GM21526 (cell line): Measurements from ENCODE around the gene TMEM106C.

Source experiments
- ATAC-seq: cut with Tn5 transposase; IDR thresholded peaks from one replicate; pipeline ENCODE4 v1.9.1; 2021; ENCODE audit warnings: moderate library complexity; ENCODE audit not compliant: unreplicated experiment, low FRiP score

Gene TMEM106C, protein sequence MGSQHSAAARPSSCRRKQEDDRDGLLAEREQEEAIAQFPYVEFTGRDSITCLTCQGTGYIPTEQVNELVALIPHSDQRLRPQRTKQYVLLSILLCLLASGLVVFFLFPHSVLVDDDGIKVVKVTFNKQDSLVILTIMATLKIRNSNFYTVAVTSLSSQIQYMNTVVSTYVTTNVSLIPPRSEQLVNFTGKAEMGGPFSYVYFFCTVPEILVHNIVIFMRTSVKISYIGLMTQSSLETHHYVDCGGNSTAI

DNA sequence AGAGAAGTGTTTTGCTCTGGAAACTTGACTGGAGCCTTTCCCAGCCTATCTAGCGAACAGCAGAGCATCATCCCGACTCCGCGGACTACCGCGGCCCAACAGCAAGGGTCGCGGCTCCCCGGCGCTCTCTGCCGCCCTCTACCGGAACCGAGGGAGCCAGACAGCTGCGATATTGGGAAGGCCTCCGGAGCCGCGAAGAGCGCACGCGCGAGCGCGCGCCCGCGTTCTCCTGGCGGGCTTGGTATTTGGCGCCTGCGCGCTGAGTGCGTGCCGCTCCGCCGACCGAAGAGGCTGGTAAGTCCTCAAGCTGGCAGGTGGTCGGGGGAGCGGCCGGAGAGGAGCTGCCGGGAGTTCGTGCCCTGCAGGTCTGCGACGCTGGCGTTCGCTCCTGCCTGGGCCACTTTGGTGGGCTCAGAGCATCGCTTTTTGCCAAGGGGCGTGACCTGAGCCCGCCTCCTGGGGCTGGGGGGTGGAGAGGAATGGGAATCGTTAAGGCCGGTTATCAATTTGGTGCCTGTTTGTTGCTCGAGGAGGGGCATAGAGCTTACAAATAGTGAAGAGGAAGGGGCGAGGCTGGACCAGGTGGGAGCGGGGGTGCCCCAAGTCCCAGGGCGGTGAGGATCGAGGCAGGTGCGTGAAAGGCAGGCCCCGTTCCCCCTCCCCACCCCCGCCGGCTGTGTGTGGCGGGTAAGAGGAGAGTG lies at the start of gene TMEM106C:
TSS of gene TMEM106C (plus strand) at position 257 of the 701 bp plus-strand sequence. CDS start 641 bp downstream, outside the sequence.
- peak; percentile 83 for ATAC-seq

DNA sequence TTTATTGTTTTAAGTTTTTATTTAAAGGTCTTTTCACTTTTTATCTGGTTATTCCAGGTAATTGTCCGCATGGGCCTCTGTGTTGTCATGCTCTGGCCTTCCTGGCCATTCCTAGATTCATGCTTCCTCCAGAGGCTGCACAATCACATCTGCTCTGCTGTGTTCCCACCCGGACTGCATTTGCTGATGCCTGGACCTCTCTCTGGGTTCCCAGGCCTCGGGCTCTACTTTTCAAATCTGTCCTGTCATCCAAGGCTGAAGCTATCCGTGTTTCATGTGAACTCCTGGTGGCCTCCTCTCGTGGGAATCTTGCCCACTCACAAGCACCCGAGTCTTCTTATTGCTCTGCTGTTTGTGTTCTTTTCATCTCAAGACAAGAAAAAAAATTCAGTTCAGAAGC lies 42.5 kb upstream of the TMEM106C start:
- no peak for ATAC-seq

DNA sequence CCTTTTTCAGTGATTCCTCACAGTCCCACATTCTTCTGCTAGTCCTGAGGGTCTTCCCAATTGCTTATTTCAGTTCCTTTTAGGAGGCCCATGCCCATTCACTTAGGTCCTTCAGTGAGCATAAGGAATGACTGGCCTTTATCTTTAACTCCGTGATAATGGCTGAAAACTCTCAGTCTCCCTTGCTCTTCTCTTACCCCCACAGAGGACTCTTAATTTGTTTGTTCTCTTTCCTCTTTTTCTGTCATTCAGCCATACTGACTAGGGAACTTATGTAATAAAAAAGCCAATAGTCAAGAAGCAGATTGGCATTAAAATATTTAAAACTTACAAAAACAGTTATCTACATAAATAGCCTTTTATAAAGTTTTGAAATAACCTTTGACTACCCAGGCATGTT lies 41.5 kb upstream of the TMEM106C start:
- ATAC-seq = no peak

DNA sequence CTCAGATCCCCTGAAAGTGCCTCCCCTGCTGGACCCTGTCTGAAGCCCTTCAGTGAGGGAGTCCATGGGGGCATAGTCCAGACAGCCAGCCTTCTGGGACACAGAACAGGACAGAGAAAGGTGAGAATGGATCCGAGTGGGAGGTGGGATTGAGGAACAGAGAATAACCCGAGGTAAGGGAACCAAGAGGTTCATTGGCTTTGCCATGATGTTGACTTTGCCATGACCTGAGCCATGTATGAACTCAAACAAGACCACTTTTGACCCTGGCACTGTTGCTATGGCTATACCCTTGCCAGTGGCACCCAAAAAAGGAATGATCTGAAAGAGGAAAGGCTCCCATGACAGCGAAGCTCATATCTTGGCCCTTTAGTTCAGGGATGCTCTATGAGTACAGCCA lies 36.0 kb upstream of the TMEM106C start:
- ATAC-seq = no peak

DNA sequence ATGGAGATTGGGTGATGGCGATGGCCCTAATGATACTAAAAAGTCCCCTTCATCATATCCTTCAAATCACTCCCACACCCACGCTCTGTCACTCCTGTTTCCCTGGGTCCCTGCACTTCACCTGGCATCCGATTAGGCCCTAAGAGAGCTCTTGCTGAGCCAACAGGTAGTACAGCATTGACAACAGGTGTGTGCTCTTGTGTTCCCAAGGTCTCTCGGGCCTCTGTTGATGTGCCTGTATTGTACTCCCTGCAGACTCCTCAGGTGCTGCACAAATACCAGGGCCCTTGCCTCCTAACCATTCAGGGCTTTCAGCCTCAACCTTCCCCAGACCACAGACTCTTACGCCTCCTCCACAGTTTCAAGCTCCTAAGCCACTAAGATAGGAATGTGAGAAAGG lies 32.8 kb upstream of the TMEM106C start:
- no peak for ATAC-seq

DNA sequence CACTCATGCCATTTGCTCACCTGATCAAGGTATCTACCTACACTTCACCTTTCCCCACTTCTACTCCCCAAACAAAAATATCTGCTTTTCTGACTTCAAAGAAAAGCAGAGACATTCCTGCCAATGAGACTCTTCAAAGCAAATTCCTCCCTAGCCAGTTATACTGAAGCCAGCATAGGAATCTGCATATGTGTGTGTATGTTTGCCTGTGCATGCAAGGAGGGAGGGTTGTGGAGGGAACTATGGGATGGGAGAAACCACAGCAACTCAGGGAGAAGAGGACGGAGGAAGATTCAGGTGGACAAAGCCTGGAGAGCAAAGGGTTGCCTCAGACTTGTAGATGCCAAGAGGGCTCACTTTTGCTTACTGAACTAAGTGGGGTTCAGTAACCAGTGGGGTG lies 32.2 kb upstream of the TMEM106C start:
- no peak for ATAC-seq

DNA sequence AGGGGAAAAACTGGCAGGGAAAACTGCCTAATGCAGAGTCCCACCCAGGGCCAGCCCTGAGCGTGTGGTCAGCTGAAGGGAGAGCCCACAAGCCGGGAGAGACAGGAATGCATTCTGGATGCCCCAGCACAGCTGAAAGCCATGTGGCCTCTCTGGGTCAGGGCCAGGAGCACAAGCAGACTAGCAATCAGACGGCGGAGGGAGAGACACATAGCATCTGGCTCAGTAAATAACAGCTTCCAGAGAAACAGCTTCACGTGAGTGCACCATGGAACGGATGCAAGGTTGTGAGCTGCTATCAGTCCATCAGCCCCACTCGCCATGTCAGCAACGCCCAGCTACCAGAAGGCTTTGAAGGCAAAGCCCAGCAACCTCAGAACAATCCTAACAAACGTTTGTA lies 28.2 kb upstream of the TMEM106C start:
- ATAC-seq = no peak

DNA sequence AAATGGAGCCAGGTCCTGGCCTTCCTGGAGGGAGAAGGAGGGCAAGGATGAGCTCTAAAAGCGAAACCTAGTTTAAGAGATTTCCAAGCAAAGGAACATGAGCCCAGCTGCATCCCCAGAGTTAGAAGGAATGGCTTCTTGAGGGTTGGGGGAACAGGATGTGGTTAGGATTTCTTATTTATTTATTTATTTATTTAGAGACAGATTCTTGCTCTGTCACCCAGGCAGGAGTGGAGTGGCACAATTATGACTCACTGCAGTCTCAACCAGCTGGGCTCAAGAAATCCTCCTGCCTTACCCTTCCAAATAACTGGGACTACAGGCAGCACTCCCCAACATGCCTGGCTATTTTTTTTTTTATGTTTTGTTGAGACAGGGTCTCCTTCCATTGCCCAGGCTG lies 25.3 kb upstream of the TMEM106C start:
- ATAC-seq = no peak

DNA sequence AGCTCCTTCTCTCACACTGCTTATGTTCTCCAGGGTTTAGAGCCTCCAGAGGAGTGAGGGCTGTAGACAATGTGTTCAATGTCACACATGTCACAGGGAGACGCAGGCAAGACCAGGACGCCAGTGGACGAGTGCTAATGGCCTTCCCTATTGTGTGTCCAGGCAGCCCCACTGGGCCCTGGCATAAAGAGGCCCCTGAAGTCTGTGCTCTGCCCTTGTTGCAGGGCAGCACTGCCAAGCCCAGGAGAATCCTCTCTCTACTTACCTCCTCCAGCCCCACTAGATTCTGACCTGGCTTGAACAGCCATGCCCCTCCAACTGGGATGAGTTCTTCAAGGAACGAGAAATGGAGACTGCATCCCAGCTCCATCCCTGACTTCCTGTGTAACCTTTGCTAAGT lies 24.8 kb upstream of the TMEM106C start:
- ATAC-seq = no peak

DNA sequence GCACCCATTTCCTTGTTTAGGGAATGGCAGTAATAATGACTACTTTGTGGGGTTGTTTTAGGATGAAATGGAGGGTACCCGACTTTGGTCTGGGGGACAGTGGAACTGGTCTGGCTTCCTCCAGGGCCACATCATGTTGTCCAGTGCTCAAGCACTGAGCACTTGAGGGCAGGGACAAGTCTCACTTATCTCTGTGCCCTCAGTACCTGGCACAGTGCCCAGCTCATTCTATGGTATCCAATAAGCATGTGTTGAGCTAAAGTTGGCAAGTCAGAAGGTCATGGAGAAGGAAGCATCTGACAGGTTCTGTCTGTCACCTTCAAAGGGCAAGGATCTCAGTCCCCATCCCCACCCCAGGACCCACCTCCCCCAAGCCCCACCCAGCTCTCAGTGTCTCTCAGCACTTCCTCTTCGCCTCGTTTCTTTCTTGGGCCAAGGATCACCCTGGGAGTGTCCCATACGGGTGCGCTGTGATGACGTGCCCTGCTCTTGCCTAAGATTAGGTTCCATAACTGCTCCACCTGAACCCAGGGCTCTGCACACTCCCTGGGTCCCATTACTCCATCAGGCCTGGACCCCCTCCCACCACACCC lies 24.3 kb upstream of the TMEM106C start:
- ATAC-seq = no peak

DNA sequence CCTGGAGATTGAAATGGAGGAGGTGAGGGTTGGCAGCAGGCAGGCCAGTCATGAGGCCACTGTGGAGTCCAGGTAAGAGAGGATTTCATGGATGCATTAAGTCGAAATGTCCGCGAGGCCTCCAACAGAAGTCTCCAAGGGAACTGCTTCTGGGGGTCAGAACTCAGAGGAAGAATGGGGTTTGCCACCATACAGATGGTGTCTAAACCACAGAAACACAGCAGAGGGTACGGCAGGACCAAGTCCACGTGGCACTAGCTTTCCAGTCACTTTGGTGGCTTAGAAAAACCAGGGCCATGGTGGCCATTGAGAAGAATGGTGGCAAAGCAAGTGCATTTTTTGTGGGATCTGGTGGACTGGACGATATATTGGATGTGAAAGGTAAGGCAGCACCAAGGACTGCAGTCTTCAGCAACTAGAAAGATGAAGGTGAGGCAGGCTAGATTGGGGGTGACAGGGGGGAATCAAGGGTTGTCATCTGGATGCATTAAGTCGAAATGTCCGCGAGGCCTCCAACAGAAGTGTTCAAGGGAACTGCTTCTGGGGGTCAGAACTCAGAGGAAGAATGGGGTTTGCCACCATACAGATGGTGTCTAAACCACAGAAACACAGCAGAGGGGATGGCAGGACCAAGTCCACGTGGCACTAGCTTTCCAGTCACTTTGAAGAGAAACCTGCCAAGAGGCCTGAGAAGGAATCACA lies 22.5 kb upstream of the TMEM106C start:
- ATAC-seq = no peak

DNA sequence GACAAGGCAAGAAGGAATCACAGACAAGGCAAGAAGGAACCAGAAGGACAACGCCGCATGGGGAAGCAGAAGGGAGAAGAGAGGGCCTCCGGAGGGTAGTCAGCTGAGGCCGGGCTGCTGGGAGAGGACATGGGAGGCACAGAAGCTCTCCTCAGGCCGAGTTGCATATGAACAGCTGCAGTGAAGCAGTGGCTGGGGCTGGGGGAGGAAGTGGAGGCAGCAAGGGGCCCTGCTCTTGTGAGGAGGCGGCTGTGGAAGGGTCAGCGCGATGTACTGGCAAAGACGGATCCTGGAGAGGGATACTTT lies 22.0 kb upstream of the TMEM106C start:
- no peak for ATAC-seq

DNA sequence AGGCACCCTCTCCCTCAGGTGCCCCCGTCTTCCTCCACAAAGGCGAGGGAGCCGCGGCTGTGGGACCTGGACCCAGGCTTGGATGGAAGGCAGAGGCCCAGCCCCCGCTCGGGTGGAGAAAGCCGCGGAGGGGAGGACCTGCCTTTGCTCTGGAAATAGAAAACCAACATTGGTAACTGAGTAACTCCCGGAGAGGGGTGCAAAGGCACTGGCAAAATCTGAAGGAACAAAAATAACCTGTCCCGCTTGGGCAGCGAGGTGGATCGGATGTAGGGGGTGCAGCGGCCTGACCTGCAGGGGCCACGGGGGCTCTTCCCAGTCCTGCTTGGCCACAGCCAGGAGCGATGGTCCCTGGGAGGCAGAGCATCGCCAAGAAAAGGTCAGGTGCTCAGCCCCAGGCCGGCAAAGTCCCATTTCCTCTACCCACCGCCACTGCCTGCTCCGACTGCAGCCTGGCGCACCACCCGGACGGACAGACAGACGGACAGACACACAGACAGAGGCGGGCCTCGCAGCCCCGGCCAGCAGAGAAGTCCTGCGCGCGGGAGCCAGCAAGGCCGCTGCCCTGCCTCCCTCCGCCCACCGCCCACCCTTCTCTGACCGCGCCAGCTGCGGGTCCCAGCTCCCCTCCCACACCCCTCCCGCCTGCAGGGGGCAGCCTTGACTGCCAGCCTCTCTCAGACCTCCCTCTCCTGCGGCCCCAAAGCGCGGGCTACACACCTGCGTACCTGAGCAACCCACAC lies 21.4 kb upstream of the TMEM106C start:
- no peak for ATAC-seq

DNA sequence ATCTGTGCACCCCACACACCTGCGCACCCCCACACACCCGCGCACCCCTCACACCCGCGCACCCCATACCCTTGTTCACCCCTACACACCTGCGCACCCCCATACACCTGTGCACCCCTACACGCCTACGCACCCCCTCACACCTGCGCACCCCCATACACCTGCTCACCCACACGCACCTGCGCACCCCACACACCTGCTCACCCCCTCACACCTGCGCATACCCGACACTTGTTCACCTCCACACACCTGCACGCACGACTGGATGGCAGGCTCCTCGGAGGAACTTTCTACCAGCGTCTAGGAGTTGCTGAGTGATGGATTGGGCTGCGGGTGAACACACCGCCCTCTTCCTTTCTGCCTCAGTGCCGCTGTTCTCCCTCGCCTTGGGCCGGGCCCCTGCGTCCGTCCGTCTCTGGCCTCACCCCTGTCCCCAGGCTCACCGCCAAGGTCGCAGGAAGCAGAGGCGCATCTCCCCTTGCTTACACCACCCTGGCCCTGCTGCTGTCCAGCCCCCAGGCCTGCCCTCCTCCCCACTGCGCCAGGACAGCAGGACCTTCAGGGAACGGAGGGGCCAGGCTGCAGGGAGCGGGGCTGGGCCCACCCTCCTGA lies 20.7 kb upstream of the TMEM106C start:
- no peak for ATAC-seq

DNA sequence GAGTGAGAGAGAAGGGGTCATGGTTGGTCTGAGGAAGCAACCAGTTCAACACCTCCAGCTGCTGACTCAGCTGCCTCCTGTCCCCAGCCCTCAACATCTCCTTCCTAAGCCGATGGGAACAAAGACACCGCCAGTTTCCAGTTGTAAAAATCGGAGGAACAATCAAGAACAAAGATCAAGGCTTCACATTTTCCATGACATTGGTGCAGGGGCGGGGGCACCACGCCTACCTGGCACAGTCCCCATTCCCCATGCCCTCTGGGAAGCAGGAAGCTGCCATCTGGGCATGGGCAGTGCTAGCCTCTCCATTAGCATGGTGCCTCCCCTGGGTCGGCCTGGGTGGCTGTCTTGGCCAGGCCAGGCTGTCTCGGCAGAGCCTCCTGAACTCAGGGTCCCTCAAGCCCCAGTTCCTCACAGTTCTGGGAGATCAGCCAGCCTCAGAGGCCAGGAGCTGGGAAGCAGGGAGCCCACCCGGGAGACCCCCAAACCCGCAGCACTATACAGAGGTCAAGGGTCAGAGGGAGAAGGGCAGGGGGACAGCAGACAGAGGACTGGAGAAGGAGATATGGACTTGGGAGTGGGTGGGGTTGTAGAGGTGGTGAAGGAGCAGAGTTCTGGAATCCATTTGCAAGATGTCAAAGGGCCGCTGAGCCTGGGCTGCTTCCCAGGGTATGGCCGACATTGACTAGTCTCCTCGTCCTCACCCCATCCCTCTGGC lies 19.6 kb upstream of the TMEM106C start:
- ATAC-seq = no peak

DNA sequence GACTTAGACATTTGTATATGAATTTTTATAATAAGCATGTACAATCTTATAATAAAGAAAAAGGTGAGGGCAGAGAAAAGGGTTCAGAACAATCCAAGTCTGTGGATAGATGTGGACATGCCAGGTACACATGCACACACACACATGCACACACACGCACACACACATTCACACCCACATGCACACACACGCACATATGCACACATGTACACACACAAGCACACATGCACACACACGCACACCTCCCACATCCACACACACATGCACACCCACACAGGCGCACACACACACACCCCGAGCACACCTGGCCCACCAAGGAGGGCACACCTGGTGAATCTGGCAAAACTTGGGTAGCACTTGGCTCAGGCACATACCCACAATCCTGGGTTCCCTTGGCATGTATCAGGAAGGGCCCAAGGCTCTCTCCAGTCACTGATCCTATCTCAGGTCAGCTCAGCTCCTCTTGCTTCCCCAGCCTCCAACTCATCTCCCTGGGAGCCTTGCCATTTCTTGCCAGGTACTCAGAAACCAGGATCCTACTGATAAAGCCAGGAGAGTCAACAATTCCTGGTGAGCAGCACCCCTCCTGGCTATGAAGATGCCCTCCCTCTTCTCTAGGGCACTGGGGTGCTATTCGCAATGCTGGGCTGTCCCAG lies 18.6 kb upstream of the TMEM106C start:
- ATAC-seq = no peak

DNA sequence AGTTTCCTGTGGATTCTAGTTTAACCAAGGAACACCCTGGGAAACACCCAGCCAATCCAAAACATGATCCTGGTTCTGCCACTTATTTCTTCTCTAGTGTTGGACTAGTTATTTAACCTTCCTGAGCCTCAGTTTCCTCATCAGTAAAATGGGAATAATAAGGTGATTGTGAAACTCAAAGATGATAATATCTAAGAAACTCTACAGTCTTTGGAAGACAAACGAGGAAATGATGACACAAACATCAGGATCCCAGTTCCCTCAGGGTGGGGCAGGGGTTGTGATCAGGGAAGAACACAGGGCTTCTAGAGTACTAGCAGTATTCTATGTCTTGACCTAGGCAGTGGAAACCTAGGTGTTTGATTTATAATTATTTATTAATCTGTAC lies 18.1 kb upstream of the TMEM106C start:
- ATAC-seq = no peak

DNA sequence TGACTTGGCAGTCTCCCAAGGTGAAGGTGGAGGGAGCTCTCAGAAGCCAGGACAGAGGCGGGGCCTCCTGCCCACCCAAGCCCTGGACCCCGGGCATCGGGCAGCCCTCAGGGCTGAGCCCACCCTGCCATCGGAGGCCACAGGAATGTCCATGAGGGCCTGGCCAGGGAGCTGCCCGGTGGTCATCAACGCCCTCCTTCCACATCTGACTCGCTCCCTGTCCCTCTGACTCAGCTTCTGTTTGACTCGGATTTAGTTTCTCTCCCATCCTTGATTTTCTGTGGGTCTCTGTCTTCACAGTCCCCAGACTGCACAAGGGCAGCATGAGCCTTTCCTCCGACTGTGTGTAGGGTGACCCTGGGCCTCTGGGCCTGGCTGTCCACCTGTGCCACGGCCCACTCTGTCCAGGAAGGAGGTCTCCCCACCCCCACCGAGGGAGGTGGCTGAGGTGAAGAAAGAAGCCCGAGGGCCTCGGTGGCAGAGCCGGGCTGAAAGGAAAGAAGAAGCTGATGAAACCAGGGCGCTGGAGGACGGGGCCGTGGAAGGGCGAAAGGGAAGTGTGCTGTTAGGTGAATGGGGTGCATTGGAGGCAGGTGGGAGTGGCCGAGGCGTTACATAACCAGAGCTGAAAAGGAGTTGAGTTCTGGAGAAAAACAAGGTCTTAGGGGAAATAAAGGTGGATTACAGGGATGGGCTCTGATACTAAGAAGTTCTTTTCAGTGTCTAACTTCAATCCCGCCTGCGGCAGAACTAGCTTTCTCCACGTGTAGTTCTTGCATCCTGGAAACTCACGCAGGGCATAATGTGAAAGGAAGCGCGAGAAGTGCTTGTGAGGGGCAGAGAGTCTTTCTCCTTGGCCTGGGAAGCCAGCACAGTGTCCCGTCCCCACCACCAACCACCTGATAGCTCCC lies 16.7 kb upstream of the TMEM106C start:
- ATAC-seq = no peak
